WTC11 (cell line): ENCODE results near the gene IL26. TPM values are rescaled to one million over a fixed set of nuclear protein-coding genes. Genes with fewer than 3 reads are reported as not detected.

ENCODE experiments used
- ATAC-seq: fragments of 200-7000 bp; cut with Tn5 transposase; 2 replicates; pipeline ENCODE4 v1.10.0; 2021; ENCODE audit warnings: mild to moderate bottlenecking, moderate library complexity
- CTCF ChIA-PET: fragments of 300-600 bp; sonication (Branson Sonifier 250); formaldehyde crosslinking; loops from one replicate; lab custom pipeline; 2021; ENCODE audit warnings: antibody characterized with exemption; lab: Charles Lee
- POLR2A ChIA-PET: fragments of 350-600 bp; sonication (Branson Sonifier 250); formaldehyde crosslinking; loops from one replicate; lab custom pipeline; 2021; ENCODE audit warnings: antibody characterized with exemption; lab: Charles Lee
- DNase-seq: peaks from one replicate; pipeline ENCODE4 v3.0.0; 2021; ENCODE audit warnings: low spot score
- H3K27ac Mint-ChIP-seq: 2 replicates; pipeline ENCODE4 v1.8.0; 2021; ENCODE audit warnings: mixed read lengths
- H3K27me3 Mint-ChIP-seq: 2 replicates; pipeline ENCODE4 v1.8.0; 2021; ENCODE audit warnings: low read depth, mild to moderate bottlenecking, moderate library complexity, mixed read lengths
- H3K36me3 Mint-ChIP-seq: 2 replicates; pipeline ENCODE4 v1.8.0; 2021; ENCODE audit warnings: mixed read lengths
- H3K4me1 Mint-ChIP-seq: 2 replicates; pipeline ENCODE4 v1.8.0; 2022; ENCODE audit warnings: mixed read lengths
- H3K4me3 Mint-ChIP-seq: 2 replicates; pipeline ENCODE4 v1.8.0; 2021; ENCODE audit warnings: mild to moderate bottlenecking, moderate library complexity, mixed read lengths
- H3K9me3 Mint-ChIP-seq: 2 replicates; pipeline ENCODE4 v1.8.0; 2021; ENCODE audit warnings: mixed read lengths
- ATF2 ChIP-seq: sonication (generic); formaldehyde crosslinking; IDR thresholded peaks from 2 replicates; pipeline ENCODE4 v1.8.1; 2022; ENCODE audit warnings: low read depth, missing genetic modification reagents, borderline replicate concordance
- ATF6 ChIP-seq: sonication (generic); formaldehyde crosslinking; IDR thresholded peaks from 2 replicates; pipeline ENCODE4 v1.8.1; 2023; ENCODE audit warnings: mild to moderate bottlenecking, missing genetic modification reagents
- CREM ChIP-seq: sonication (generic); formaldehyde crosslinking; IDR thresholded peaks from 2 replicates; pipeline ENCODE4 v1.8.1; 2022; ENCODE audit warnings: mild to moderate bottlenecking, missing genetic modification reagents, moderate library complexity
- ESRRA ChIP-seq: sonication (generic); formaldehyde crosslinking; IDR thresholded peaks from 2 replicates; pipeline ENCODE4 v1.8.1; 2022; ENCODE audit warnings: mild to moderate bottlenecking, missing genetic modification reagents, borderline replicate concordance
- FOXP1 ChIP-seq: sonication (generic); formaldehyde crosslinking; IDR thresholded peaks from 2 replicates; pipeline ENCODE4 v1.8.0; 2022; ENCODE audit warnings: missing genetic modification reagents, mild to moderate bottlenecking, moderate library complexity, borderline replicate concordance
- FOXP4 ChIP-seq: sonication (generic); formaldehyde crosslinking; IDR thresholded peaks from 2 replicates; pipeline ENCODE4 v1.8.0; 2022; ENCODE audit warnings: mild to moderate bottlenecking, missing genetic modification reagents
- GABPB1 ChIP-seq: sonication (generic); formaldehyde crosslinking; IDR thresholded peaks from 2 replicates; pipeline ENCODE4 v1.8.1; 2023; ENCODE audit warnings: mild to moderate bottlenecking, missing genetic modification reagents
- JUN ChIP-seq: sonication (generic); formaldehyde crosslinking; IDR thresholded peaks from 2 replicates; pipeline ENCODE4 v1.8.0; 2023; ENCODE audit warnings: mild to moderate bottlenecking, missing genetic modification reagents
- MYBL2 ChIP-seq: sonication (generic); formaldehyde crosslinking; IDR thresholded peaks from 2 replicates; pipeline ENCODE4 v1.8.1; 2023; ENCODE audit warnings: mild to moderate bottlenecking, moderate library complexity, missing genetic modification reagents
- NFYB ChIP-seq: sonication (generic); formaldehyde crosslinking; conservative IDR thresholded peaks from 2 replicates; pipeline ENCODE4 v1.8.0; 2022; ENCODE audit warnings: low read depth, missing genetic modification reagents
- NR2C2 ChIP-seq: sonication (generic); formaldehyde crosslinking; IDR thresholded peaks from 2 replicates; pipeline ENCODE4 v1.8.0; 2022; ENCODE audit warnings: mild to moderate bottlenecking, missing genetic modification reagents
- NR3C1 ChIP-seq: sonication (generic); formaldehyde crosslinking; conservative IDR thresholded peaks from 2 replicates; pipeline ENCODE4 v1.8.1; 2023; ENCODE audit warnings: low read depth, mild to moderate bottlenecking, missing genetic modification reagents
- SMAD3 ChIP-seq: sonication (generic); formaldehyde crosslinking; IDR thresholded peaks from 2 replicates; pipeline ENCODE4 v1.8.0; 2022; ENCODE audit warnings: missing genetic modification reagents, mild to moderate bottlenecking, borderline replicate concordance
- TEAD4 ChIP-seq: sonication (generic); formaldehyde crosslinking; IDR thresholded peaks from 2 replicates; pipeline ENCODE4 v1.8.0; 2022; ENCODE audit warnings: mild to moderate bottlenecking, missing genetic modification reagents
- USF2 ChIP-seq: sonication (generic); formaldehyde crosslinking; IDR thresholded peaks from 2 replicates; pipeline ENCODE4 v1.8.1; 2023; ENCODE audit warnings: mild to moderate bottlenecking, missing genetic modification reagents, moderate library complexity
- ZNF138 ChIP-seq: sonication (generic); formaldehyde crosslinking; conservative IDR thresholded peaks from 2 replicates; pipeline ENCODE4 v1.8.1; 2022; ENCODE audit warnings: mild to moderate bottlenecking, moderate library complexity, missing genetic modification reagents
- ZNF416 ChIP-seq: fragments of 250-450 bp; sonication (Bioruptor Pico); IDR thresholded peaks from 2 replicates; pipeline ENCODE4 v1.9.0; 2021; ENCODE audit warnings: mild to moderate bottlenecking, inconsistent platforms
- ZNF532 ChIP-seq: fragments of 250-450 bp; sonication (Bioruptor Pico); IDR thresholded peaks from 2 replicates; pipeline ENCODE4 v1.9.0; 2021; ENCODE audit warnings: mild to moderate bottlenecking, borderline replicate concordance
- ZSCAN18 ChIP-seq: fragments of 250-450 bp; sonication (Bioruptor Pico); IDR thresholded peaks from 2 replicates; pipeline ENCODE4 v2.1.2; 2022; ENCODE audit warnings: mild to moderate bottlenecking, moderate library complexity
- total RNA-seq: library from RNA; stranded (reverse); gene quantifications from 3 replicates; pipeline ENCODE4 v1.2.3, GENCODE V29; 2021

Gene IL26
- total RNA-seq, 1 experiment from 2014 or later = not detected

- TF ChIP-seq FOXP1 (CRISPR knock-in tag) = no peak
- TF ChIP-seq GABPB1 (CRISPR knock-in tag) = no peak
- no peak for TF ChIP-seq ZNF416
- TF ChIP-seq USF2 (CRISPR knock-in tag) = no peak
- TF ChIP-seq JUN (CRISPR knock-in tag) = no peak
- TF ChIP-seq ATF6 (CRISPR knock-in tag) = no peak
- TF ChIP-seq MYBL2 = no peak
- TF ChIP-seq NR2C2 (CRISPR knock-in tag) = no peak
- no peak for TF ChIP-seq ESRRA
- no peak for TF ChIP-seq ATF2 (CRISPR knock-in tag)
- TF ChIP-seq FOXP4 (CRISPR knock-in tag) = no peak
- TF ChIP-seq TEAD4 (CRISPR knock-in tag) = no peak
- TF ChIP-seq NR3C1 (CRISPR knock-in tag) = no peak
- no peak for TF ChIP-seq NFYB (CRISPR knock-in tag)
- no peak for TF ChIP-seq SMAD3 (CRISPR knock-in tag)
- TF ChIP-seq ZSCAN18 (CRISPR knock-in tag) = no peak
- TF ChIP-seq CREM = no peak
- no peak for TF ChIP-seq ZNF532 (CRISPR knock-in tag)
- TF ChIP-seq ZNF138 (CRISPR knock-in tag) = no peak
- Mint-ChIP-seq H3K4me3 (no peak overlapping the region), H3K9me3 (no peaks in the 10 kb centered on the region), H3K27me3 (no peaks in the 10 kb centered on the region), H3K27ac (no peak overlapping the region), H3K4me1 (peaks cover 7% of the 10 kb centered on the region; the same call in 1 of the 2 replicates), H3K36me3 (no peaks in the 10 kb centered on the region)
- ChIA-PET CTCF (interaction anchor here (1.4 to 4.0 kb wide), 4 partner anchors 12 to 116 kb away, joined by 3 to 63 read pairs (median 36); no protein-coding TSS in a partner anchor), POLR2A (no interaction called here)
- DNase-seq (no peak), ATAC-seq (no peak)
Observed at GRCh38 chr12:68156636-68157035, 69.0 kb downstream of the IL26 start.
